Measurements from ENCODE around the gene PRDX2.

Gene PRDX2

GRCh38 chr19:12833418-12833737 lies 31.8 kb upstream of the PRDX2 start:
- H3K4me3 ChIP-seq (ENCODE audit: low read length): peak overlapping the region; percentile 48

GRCh38 chr19:12828494-12828893 lies 26.9 kb upstream of the PRDX2 start:
- peaks cover 18% of the 10 kb centered on the region for H3K4me1 ChIP-seq (ENCODE audit: control insufficient read depth, low read length)
- H3K36me3 ChIP-seq (ENCODE audit: control insufficient read depth, low read length): no peaks in the 10 kb centered on the region
- H3K4me3 ChIP-seq (ENCODE audit: low read length): peak overlapping the region; percentile 31; the same call in 1 of the 2 replicates
- H3K27me3 ChIP-seq (ENCODE audit: control insufficient read depth, low read length): peaks cover 21% of the 10 kb centered on the region
- H3K4me2 ChIP-seq (ENCODE audit: low read length): peak overlapping the region; percentile 32
- no peak for TF ChIP-seq EZH2phosphoT487 (IDR thresholded peaks at IDR 0.05; ENCODE audit: borderline replicate concordance, low read length)
- TF ChIP-seq, protein P1, sequence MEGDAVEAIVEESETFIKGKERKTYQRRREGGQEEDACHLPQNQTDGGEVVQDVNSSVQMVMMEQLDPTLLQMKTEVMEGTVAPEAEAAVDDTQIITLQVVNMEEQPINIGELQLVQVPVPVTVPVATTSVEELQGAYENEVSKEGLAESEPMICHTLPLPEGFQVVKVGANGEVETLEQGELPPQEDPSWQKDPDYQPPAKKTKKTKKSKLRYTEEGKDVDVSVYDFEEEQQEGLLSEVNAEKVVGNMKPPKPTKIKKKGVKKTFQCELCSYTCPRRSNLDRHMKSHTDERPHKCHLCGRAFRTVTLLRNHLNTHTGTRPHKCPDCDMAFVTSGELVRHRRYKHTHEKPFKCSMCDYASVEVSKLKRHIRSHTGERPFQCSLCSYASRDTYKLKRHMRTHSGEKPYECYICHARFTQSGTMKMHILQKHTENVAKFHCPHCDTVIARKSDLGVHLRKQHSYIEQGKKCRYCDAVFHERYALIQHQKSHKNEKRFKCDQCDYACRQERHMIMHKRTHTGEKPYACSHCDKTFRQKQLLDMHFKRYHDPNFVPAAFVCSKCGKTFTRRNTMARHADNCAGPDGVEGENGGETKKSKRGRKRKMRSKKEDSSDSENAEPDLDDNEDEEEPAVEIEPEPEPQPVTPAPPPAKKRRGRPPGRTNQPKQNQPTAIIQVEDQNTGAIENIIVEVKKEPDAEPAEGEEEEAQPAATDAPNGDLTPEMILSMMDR (IDR thresholded peaks at IDR 0.05; ENCODE audit: low read depth, low read length, poor library complexity, severe bottlenecking): no peak
- no peaks in the 10 kb centered on the region for H4K20me1 ChIP-seq (ENCODE audit: control insufficient read depth, insufficient read depth, low read depth, low read length)
- no peak overlapping the region for H3K27ac ChIP-seq (ENCODE audit: low read depth, low read length)
- H3K9me2 ChIP-seq (replicated peaks; ENCODE audit: control insufficient read depth, low read length): no peaks in the 10 kb centered on the region
- peaks cover 5% of the 10 kb centered on the region for H3F3A ChIP-seq (ENCODE audit: control insufficient read depth, insufficient read depth)
- H3K79me2 ChIP-seq (ENCODE audit: control insufficient read depth, low read length): no peaks in the 10 kb centered on the region
- no peaks in the 10 kb centered on the region for H3K9me3 ChIP-seq (ENCODE audit: control insufficient read depth, insufficient read depth, low read length)

More at GRCh38 chr19:12833418-12833737, 31.8 kb upstream of the PRDX2 start:
- H3K27ac ChIP-seq (ENCODE audit: low read depth, low read length): no peak overlapping the region
- peaks cover 14% of the 10 kb centered on the region for H3F3A ChIP-seq (ENCODE audit: control insufficient read depth, insufficient read depth)
- TF ChIP-seq, protein P1 (IDR thresholded peaks at IDR 0.05; ENCODE audit: low read depth, low read length, poor library complexity, severe bottlenecking): no peak
- TF ChIP-seq EZH2phosphoT487 (IDR thresholded peaks at IDR 0.05; ENCODE audit: borderline replicate concordance, low read length): no peak
- H3K36me3 ChIP-seq (ENCODE audit: control insufficient read depth, low read length): no peaks in the 10 kb centered on the region
- no peaks in the 10 kb centered on the region for H3K79me2 ChIP-seq (ENCODE audit: control insufficient read depth, low read length)
- H3K9me3 ChIP-seq (ENCODE audit: control insufficient read depth, insufficient read depth, low read length): no peaks in the 10 kb centered on the region
- H3K27me3 ChIP-seq (ENCODE audit: control insufficient read depth, low read length): peaks cover 36% of the 10 kb centered on the region
- H4K20me1 ChIP-seq (ENCODE audit: control insufficient read depth, insufficient read depth, low read depth, low read length): no peaks in the 10 kb centered on the region
- H3K4me2 ChIP-seq (ENCODE audit: low read length): peak overlapping the region; percentile 48
- H3K9me2 ChIP-seq (replicated peaks; ENCODE audit: control insufficient read depth, low read length): no peaks in the 10 kb centered on the region
- peaks cover 51% of the 10 kb centered on the region for H3K4me1 ChIP-seq (ENCODE audit: control insufficient read depth, low read length)

GRCh38 chr19:12825254-12826131 lies 23.9 kb upstream of the PRDX2 start:
- Histone ChIP-seq H3K27ac (ENCODE audit: low read depth, low read length) (no peak overlapping the region), H4K20me1 (ENCODE audit: control insufficient read depth, insufficient read depth, low read depth, low read length) (no peaks in the 10 kb centered on the region), H3F3A (ENCODE audit: control insufficient read depth, insufficient read depth) (no peaks in the 10 kb centered on the region), H3K36me3 (ENCODE audit: control insufficient read depth, low read length) (no peaks in the 10 kb centered on the region), H3K27me3 (ENCODE audit: control insufficient read depth, low read length) (no peaks in the 10 kb centered on the region), H3K4me1 (ENCODE audit: control insufficient read depth, low read length) (peaks cover 7% of the 10 kb centered on the region), H3K9me2 (replicated peaks; ENCODE audit: control insufficient read depth, low read length) (no peaks in the 10 kb centered on the region), H3K79me2 (ENCODE audit: control insufficient read depth, low read length) (no peaks in the 10 kb centered on the region), H3K4me2 (ENCODE audit: low read length) (no peak overlapping the region), H3K4me3 (ENCODE audit: low read length) (no peak overlapping the region), H3K9me3 (ENCODE audit: control insufficient read depth, insufficient read depth, low read length) (no peaks in the 10 kb centered on the region)
- TF ChIP-seq, protein P1 (IDR thresholded peaks at IDR 0.05; ENCODE audit: low read depth, low read length, poor library complexity, severe bottlenecking): no peak
- TF ChIP-seq EZH2phosphoT487 (IDR thresholded peaks at IDR 0.05; ENCODE audit: borderline replicate concordance, low read length): no peak

All from DOHH2 (cell line).